Measurements from ENCODE around the gene BPIFB1.

BPIFB1 gene, protein sequence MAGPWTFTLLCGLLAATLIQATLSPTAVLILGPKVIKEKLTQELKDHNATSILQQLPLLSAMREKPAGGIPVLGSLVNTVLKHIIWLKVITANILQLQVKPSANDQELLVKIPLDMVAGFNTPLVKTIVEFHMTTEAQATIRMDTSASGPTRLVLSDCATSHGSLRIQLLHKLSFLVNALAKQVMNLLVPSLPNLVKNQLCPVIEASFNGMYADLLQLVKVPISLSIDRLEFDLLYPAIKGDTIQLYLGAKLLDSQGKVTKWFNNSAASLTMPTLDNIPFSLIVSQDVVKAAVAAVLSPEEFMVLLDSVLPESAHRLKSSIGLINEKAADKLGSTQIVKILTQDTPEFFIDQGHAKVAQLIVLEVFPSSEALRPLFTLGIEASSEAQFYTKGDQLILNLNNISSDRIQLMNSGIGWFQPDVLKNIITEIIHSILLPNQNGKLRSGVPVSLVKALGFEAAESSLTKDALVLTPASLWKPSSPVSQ

GRCh38 chr20:33282991-33283555 is at the start of gene BPIFB1:
Gene BPIFB1, plus strand, starts transcription at chr20:33283214. Its CDS starts 2,860 bp downstream, at chr20:33286074.
- no peak for DNase-seq

DNA sequence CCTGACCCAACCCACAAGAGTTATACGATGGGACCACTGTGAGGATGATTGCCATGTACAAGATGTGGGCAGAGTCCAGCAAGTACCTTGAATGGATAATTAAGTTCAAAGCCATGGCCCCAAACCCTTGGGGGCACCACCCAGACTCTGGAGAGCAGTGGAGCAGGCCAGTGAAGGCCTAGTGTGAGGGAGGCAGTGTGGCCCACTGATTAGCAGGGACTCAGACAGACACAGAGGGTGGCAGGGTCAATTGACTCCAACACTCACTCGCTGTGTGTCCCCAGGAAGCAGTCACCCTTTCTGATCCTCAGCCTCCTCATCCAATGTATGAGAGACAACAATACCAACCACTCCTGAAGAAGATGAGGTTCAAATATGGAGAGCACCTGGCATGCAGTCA is 49.0 kb upstream of the BPIFB1 start:
- no peak for DNase-seq

- DNase-seq = no peak
Measured at GRCh38 chr20:33235696-33236095, 47.3 kb upstream of the BPIFB1 start, which contains the start of gene BPIFA1. Gene BPIFA1, plus strand, starts transcription at chr20:33235996. Its CDS starts 1,716 bp downstream, at chr20:33237712.

DNA sequence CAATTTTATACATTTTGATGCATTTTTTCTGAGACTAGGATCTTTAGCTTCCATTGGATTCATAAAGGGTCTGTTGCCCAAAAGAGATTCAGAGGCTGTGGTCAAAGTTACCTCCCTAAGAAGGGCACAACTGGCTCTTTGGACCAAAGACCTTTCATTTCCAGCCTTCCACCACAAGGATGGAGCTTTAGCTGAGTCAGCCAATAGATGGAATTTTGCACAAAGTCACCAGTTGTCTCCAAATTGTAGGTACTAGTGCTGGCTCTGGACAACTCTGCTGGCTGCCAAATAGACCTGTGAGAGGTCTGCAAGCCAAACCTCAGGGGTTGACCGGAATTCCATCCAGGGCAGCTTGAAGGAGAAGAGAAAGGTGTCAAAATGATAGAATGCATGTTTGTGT is 46.7 kb upstream of the BPIFB1 start:
- DNase-seq = no peak

- no peak for DNase-seq
Measured at GRCh38 chr20:33237989-33238388, 45.0 kb upstream of the BPIFB1 start.

- no peak for DNase-seq
Measured at GRCh38 chr20:33239418-33239817, 43.6 kb upstream of the BPIFB1 start.

DNA sequence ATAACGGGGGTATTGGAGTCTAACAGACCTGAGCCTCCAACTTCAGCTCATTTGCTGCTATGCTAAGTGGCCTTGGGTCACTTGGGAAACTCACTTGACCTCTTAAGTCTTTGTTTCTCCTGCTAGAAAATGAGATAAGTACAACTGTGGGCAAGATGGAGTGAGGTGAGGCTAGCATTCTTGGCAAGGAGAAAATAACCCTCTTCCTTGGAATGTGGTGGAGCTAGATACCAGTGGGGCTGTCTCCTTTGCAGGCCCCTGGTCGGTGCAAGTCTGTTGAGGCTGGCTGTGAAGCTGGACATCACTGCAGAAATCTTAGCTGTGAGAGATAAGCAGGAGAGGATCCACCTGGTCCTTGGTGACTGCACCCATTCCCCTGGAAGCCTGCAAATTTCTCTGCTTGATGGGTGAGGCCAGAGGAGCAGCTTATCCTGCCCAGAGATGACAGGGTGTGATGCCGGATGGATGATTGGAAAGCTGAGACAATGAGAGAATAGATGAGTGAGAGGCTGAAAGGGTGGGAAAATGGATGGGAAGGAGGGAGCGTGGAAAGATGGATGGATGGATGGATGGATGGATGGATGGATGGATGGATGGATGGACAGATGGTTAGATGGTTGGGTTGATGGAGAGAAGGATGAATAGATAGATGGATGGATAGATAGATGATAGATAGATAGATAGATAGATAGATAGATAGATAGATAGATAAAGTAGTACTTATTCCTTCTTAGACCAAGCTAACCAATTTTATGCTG is 42.9 kb upstream of the BPIFB1 start:
- no peak for DNase-seq

- DNase-seq = no peak
Measured at GRCh38 chr20:33240923-33241322, 42.1 kb upstream of the BPIFB1 start.

GRCh38 chr20:33242319-33243100 is 40.5 kb upstream of the BPIFB1 start:
- no peak for DNase-seq

DNA sequence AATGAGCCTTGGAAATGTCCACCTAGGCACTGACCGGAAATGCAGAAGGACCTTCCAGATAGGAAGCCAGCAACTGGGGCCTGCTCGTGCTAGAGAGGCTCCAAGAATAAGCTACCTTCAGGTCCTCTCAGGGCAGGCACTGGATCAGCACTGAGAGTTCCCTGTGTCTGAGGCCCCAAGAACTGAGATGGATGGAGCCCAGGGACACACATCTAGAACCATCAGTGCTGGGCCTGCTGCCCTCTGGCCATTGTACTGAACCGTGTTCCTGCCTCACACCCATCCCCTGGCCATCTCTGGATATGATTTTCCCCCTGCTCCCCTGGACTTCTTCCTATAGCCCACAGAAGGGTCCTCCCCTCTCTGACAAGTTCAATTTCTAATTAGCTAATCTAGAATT is 36.9 kb upstream of the BPIFB1 start:
- DNase-seq = no peak

- DNase-seq = no peak
Measured at GRCh38 chr20:33249456-33249855, 33.6 kb upstream of the BPIFB1 start.

DNA sequence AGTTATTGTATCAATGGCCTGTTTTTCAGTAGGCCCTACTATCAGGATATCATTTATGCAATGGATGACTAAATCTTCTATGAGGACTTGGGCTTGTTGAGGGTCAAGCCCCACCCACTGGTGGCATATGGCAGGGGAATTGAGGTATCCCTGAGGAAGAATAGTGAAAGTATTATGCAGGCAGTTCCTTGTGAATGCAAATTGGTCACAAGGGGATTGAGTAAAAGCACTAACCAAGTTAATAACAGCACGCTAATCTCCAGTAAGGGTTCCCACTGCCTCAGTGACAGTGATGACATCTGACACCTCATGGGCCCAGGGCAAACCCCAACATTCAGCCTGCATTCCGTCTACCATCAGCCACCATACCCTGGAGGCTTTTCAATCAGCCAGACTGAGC is 32.3 kb upstream of the BPIFB1 start:
- no peak for DNase-seq

DNA sequence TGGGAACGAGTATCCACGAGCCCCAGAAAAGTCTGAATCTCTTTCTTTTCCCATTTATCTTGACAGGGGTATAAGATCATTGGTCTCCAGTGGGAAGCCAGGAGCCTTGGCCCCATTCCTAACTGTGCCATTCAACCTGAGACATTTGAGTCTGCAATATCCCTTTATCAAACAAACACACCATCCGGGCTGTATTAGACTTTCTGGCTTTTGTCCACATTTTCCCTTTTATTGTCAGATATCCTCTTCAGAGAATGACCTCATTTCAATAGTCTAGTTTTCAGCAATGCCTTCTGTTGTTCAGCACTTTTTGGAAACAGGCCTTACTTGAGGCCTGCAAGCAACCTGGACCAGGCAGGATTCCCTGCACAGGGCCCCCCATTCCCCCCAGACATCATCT is 31.5 kb upstream of the BPIFB1 start:
- no peak for DNase-seq

DNA sequence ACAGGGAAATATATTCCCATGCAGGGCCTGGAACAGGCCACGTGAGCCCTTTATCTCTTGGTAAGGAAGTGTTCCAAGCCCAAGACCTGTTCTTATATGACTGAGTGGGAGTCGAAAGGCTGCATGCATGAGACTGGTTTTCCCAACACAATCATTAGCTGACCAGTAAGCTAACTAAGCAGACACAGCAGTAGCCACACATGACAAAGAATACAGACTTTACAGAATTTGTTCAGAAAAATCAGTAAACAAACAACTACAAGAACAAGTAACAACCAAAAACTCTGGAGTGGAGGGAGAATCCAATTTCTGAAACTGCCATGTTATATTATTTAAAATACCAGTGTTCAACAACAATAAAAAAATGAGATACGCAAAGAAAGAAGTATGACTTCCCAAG is 30.6 kb upstream of the BPIFB1 start:
- DNase-seq = no peak

GRCh38 chr20:33255005-33255404 is 28.0 kb upstream of the BPIFB1 start:
- no peak for DNase-seq

- no peak for DNase-seq
Measured at GRCh38 chr20:33257237-33257636, 25.8 kb upstream of the BPIFB1 start.

- no peak for DNase-seq
Measured at GRCh38 chr20:33259371-33259770, 23.6 kb upstream of the BPIFB1 start.

GRCh38 chr20:33261465-33261864 is 21.5 kb upstream of the BPIFB1 start:
- DNase-seq = no peak

DNA sequence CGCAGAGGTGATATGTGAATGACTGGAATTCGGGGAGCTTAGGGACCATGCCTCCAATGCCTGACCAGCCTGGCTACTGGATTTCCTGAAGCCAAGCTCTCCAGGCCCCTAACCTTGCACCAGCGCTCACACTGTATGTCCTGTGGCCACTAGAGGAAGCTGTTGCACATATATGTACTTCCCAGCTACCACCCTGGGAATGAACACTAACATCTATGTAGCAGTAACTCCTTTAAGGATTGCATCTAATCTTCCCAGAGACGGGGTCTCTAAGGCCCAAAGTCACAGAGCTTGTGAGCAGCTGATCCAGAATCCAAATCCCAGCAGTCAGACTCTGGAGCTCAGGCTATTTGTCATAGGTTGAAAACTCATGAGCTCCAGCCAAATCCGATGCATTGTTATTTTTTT is 20.4 kb upstream of the BPIFB1 start:
- peak; percentile 76 for DNase-seq

DNA sequence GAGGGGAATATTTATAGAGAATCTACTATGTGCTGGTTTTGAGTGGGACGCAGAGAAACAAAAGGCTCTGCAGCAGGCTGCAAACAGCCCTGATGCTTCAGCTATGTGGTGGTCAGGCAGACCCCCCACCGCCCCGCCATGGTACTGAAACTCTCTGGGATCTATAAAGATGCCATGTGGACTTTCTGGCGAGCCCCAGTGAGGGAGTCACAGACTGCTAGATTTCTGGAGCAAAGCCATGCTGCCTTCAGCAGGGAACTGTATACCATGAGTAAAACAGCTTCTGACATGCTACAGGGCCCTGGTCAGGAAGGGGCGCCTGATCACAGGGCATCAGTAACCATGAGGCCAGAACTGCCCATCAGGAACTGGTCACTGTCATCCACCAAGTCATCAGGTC is 19.2 kb upstream of the BPIFB1 start:
- no peak for DNase-seq

GRCh38 chr20:33267701-33268100 is 15.3 kb upstream of the BPIFB1 start:
- no peak for DNase-seq

DNA sequence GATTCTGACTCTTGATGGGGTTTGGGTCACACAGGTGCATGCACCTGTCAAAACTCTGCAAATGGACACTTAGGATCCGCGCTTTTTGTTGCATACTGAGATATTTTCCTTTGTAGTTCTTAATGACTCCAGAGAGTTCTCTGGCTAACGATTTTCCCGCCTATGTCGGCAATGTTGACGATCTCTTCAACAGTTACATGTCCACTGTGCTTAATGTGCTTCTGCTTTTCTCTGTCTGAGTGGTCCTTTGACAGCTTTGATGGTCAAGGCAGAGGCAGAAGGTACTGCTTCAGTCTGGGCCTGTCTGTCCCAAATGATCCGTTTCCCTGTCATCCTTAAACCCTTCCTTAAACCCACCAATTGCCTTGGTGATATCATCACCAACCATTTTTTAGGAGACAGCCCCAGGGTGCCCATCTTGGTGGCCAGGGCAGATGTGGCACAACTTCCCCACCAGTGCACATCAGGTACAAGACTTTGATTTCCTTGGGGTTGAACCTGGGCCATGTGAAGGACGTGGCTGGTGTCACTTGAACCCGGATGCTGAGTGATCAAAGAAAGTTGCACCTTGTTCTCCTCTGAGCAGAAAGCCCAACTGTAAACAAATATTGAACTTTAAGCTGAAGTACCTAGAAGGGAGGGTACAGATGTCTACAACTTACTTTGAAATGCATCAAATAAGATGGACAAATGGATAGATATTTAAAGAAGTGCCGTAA is 10.7 kb upstream of the BPIFB1 start:
- DNase-seq = no peak
